IPS-NIHi7 (cell line): ENCODE data around the gene SLMAP.

ENCODE experiments used
- DNase-seq: peaks from one replicate; pipeline ENCODE4 v3.0.0; 2012; ENCODE audit warnings: mixed read lengths; ENCODE audit errors: extremely low spot score

Gene SLMAP

GRCh38 chr3:57890874-57891273 lies 134.8 kb downstream of the SLMAP start:
- DNase-seq = no peak

GRCh38 chr3:57892423-57892822 lies 136.3 kb downstream of the SLMAP start:
- DNase-seq = no peak

GRCh38 chr3:57893156-57893555 lies 137.0 kb downstream of the SLMAP start:
- DNase-seq = no peak

- no peak for DNase-seq
These were observed 137.6 kb downstream of the SLMAP start for GRCh38 chr3:57893668-57894067.

GRCh38 chr3:57896031-57896430 lies 139.9 kb downstream of the SLMAP start:
- no peak for DNase-seq

- no peak for DNase-seq
These were observed 140.6 kb downstream of the SLMAP start for GRCh38 chr3:57896691-57897090.

- no peak for DNase-seq
These were observed 144.7 kb downstream of the SLMAP start for GRCh38 chr3:57900786-57901185.

- no peak for DNase-seq
These were observed 147.2 kb downstream of the SLMAP start for GRCh38 chr3:57903124-57903890.

GRCh38 chr3:57910990-57911389 lies 154.9 kb downstream of the SLMAP start:
- DNase-seq = peak; percentile 19

GRCh38 chr3:57911593-57911992 lies 155.5 kb downstream of the SLMAP start:
- no peak for DNase-seq

- no peak for DNase-seq
These were observed 161.5 kb downstream of the SLMAP start for GRCh38 chr3:57917601-57918000.

GRCh38 chr3:57918123-57918837 lies 162.2 kb downstream of the SLMAP start:
- no peak for DNase-seq

- DNase-seq = no peak
These were observed 163.9 kb downstream of the SLMAP start for GRCh38 chr3:57919987-57920386.

- no peak for DNase-seq
These were observed 167.0 kb downstream of the SLMAP start for GRCh38 chr3:57923101-57923500.

- DNase-seq = no peak
These were observed 167.6 kb downstream of the SLMAP start for GRCh38 chr3:57923752-57924151.

- DNase-seq = no peak
These were observed 171.1 kb downstream of the SLMAP start for GRCh38 chr3:57927166-57927565.

GRCh38 chr3:57927916-57928315 lies 171.8 kb downstream of the SLMAP start:
- DNase-seq = no peak

GRCh38 chr3:57928511-57928910 lies 172.4 kb downstream of the SLMAP start:
- no peak for DNase-seq

- no peak for DNase-seq
These were observed 173.9 kb downstream of the SLMAP start for GRCh38 chr3:57929988-57930387.

- DNase-seq = no peak
These were observed 177.5 kb downstream of the SLMAP start for GRCh38 chr3:57933602-57934001.

- DNase-seq = no peak
These were observed 178.3 kb downstream of the SLMAP start for GRCh38 chr3:57934373-57934772.

GRCh38 chr3:57935539-57935938 lies 179.4 kb downstream of the SLMAP start:
- DNase-seq = no peak

- no peak for DNase-seq
These were observed 181.0 kb downstream of the SLMAP start for GRCh38 chr3:57937092-57937491.
